NCI-H2196 treated with DMSO at 0.1 percent for 48 hours (cell line): ENCODE data around the gene DIP2C.
"Not testable (repeated sequence)": the region's sequence is repeated elsewhere in the genome, so short reads cannot be mapped to it uniquely, and the experiment has no call there.

Experiments used
- DNase-seq: peaks from one replicate; lab custom pipeline; 2025; ENCODE audit not compliant: unreplicated experiment; lab: John Stamatoyannopoulos, UW

The DIP2C gene

GRCh38 chr10:320771-321170 is 368.7 kb downstream of the DIP2C start:
- no peak for DNase-seq

GRCh38 chr10:317926-318325 is 371.5 kb downstream of the DIP2C start:
- DNase-seq: no peak

GRCh38 chr10:317271-317769 is 372.1 kb downstream of the DIP2C start:
- no peak for DNase-seq

GRCh38 chr10:316390-316789 is 373.1 kb downstream of the DIP2C start:
- DNase-seq: no peak

- no peak for DNase-seq
These were observed 374.6 kb downstream of the DIP2C start for GRCh38 chr10:314871-315270.

GRCh38 chr10:314381-314780 is 375.1 kb downstream of the DIP2C start:
- DNase-seq: no peak

- DNase-seq: no peak
These were observed 377.4 kb downstream of the DIP2C start for GRCh38 chr10:311901-312665.

GRCh38 chr10:310976-311639 is 378.4 kb downstream of the DIP2C start:
- no peak for DNase-seq

- no peak for DNase-seq
These were observed 379.1 kb downstream of the DIP2C start for GRCh38 chr10:310371-310770.

GRCh38 chr10:308572-309085 is 380.8 kb downstream of the DIP2C start:
- no peak for DNase-seq

GRCh38 chr10:308101-308500 is 381.4 kb downstream of the DIP2C start:
- no peak for DNase-seq

GRCh38 chr10:307659-308058 is 381.8 kb downstream of the DIP2C start:
- no peak for DNase-seq

- DNase-seq: no peak
These were observed 382.7 kb downstream of the DIP2C start for GRCh38 chr10:306675-307185.

- DNase-seq: no peak
These were observed 383.3 kb downstream of the DIP2C start for GRCh38 chr10:306007-306674.

GRCh38 chr10:305034-305433 is 384.4 kb downstream of the DIP2C start:
- no peak for DNase-seq

GRCh38 chr10:301536-301935 is 387.9 kb downstream of the DIP2C start:
- no peak for DNase-seq

GRCh38 chr10:300580-300979 is 388.9 kb downstream of the DIP2C start:
- DNase-seq: not testable (repeated sequence)

- DNase-seq: no peak
These were observed 389.5 kb downstream of the DIP2C start for GRCh38 chr10:299969-300368.

GRCh38 chr10:299512-299911 is 390.0 kb downstream of the DIP2C start:
- no peak for DNase-seq

- DNase-seq: no peak
These were observed 391.4 kb downstream of the DIP2C start for GRCh38 chr10:298033-298432.

GRCh38 chr10:297567-297966 is 391.9 kb downstream of the DIP2C start:
- DNase-seq: no peak
